Measurements from ENCODE around the gene NEK9. TPM values are rescaled to one million over a fixed set of nuclear protein-coding genes. Genes with fewer than 3 reads are reported as not detected.

NEK9 gene
- total RNA-seq, 2 donors from 2014 or later: 26.4 to 38.4 TPM

DNA sequence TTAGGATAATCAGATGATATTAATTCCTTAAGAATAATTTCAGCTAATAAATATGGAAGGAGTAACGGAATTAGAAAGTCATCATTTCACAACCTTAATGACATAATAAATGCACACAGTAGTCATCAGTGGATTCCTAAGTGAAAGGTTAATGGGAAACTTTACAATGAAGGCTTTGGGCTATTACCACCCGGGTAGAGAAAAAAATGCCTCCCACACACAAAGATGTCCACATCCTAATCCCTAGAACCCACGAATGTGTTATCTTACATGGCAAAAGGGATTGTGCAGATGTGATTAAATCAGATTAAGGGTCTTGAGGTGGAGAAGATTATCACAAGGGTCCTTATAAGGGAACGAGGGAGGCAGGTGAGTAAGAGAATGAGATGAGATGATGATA is 43.9 kb upstream of the NEK9 start:
- TF ChIP-seq, protein P1, sequence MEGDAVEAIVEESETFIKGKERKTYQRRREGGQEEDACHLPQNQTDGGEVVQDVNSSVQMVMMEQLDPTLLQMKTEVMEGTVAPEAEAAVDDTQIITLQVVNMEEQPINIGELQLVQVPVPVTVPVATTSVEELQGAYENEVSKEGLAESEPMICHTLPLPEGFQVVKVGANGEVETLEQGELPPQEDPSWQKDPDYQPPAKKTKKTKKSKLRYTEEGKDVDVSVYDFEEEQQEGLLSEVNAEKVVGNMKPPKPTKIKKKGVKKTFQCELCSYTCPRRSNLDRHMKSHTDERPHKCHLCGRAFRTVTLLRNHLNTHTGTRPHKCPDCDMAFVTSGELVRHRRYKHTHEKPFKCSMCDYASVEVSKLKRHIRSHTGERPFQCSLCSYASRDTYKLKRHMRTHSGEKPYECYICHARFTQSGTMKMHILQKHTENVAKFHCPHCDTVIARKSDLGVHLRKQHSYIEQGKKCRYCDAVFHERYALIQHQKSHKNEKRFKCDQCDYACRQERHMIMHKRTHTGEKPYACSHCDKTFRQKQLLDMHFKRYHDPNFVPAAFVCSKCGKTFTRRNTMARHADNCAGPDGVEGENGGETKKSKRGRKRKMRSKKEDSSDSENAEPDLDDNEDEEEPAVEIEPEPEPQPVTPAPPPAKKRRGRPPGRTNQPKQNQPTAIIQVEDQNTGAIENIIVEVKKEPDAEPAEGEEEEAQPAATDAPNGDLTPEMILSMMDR (IDR thresholded peaks at IDR 0.05): no peak
- TF ChIP-seq POLR2A (IDR thresholded peaks at IDR 0.05): no peak
- DNase-seq (no peak), ATAC-seq (no peak)
- no peak overlapping the region for H3K4me3 ChIP-seq
- peaks cover 92% of the 10 kb centered on the region for H3K4me1 ChIP-seq
- H3K27me3 ChIP-seq: no peaks in the 10 kb centered on the region
- no peaks in the 10 kb centered on the region for H3K36me3 ChIP-seq (replicated peaks in 1 of 2; ENCODE audit: insufficient read depth in 1 of 2, low read depth in 2 of 2)
- 43 to 54% methylated on average over 4 of the region's 4 CpGs for WGBS, 2 donors
- H3K27ac ChIP-seq: no peak overlapping the region
- no peaks in the 10 kb centered on the region for H3K9me3 ChIP-seq
- intact Hi-C loops (cut with DNase I): no loop called here

DNA sequence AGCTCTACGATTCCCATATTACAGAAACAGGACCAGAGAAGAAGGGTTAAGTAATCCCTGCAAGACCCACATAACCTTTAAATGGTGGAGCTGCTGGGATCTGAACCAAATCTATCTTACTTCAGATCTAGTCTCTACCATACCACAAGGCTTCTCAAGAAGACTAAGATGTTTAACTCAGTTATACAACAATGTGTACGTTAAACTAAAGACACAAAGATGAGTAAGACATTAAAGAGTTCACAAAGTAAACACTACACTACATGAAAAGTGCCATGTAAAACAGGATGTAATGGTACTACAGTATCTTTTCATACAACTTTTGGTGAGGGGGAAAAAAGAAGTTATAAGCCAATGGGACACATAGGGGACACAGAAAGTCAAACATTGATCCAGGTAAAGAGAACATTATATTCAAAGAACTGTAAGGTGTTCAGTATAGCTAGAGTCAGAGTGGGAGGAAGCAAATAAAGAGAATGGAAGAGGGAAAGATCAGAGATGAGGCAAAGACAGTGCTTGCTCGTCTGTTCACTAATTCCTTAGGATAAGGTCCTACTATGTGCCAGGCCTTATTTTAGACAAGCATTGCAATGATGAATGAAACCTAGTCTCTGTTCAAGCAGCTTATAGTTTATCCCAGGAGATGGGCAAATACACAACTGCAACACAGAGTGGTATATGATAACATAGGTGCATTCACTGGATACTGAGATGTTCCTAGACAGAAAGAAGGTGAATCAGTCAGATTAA is 41.9 kb upstream of the NEK9 start:
- Histone ChIP-seq H3K36me3 (replicated peaks in 1 of 2; ENCODE audit: insufficient read depth in 1 of 2, low read depth in 2 of 2) (no peaks in the 10 kb centered on the region), H3K4me1 (peaks cover 96% of the 10 kb centered on the region), H3K27ac (no peak overlapping the region), H3K4me3 (no peak overlapping the region), H3K9me3 (no peaks in the 10 kb centered on the region), H3K27me3 (no peaks in the 10 kb centered on the region)
- intact Hi-C loops (cut with DNase I): no loop called here
- DNase-seq (no peak), ATAC-seq (no peak)
- TF ChIP-seq, protein P1 (IDR thresholded peaks at IDR 0.05): no peak
- TF ChIP-seq POLR2A (IDR thresholded peaks at IDR 0.05): no peak
- WGBS, 2 donors: 61 to 64% methylated on average over 3 of the region's 3 CpGs

DNA sequence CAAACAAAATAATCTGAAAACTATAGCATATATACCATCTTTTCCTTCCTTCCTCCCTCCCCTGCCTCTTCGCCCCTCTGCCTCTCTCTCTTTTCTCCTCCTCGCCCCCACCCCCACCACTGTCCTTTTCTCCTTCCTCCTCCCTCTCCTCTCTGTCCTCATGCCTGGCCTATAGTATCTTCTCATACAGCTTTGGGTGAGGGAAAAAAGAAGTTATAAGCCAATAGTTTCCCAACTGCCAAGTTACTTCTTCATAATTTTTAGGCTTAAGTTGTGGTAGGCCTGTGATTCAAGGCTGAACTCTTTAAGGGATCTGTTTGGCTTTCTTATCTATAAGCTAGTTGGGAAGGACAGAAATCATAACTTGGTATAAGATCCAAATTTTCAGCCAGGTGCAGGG is 40.5 kb upstream of the NEK9 start:
- DNase-seq (no peak), ATAC-seq (no peak)
- Histone ChIP-seq H3K27ac (peak overlapping the region in 2 of 4 donors; percentile 22 to 48), H3K36me3 (replicated peaks in 1 of 2; ENCODE audit: insufficient read depth in 1 of 2, low read depth in 2 of 2) (no peaks in the 10 kb centered on the region), H3K4me3 (no peak overlapping the region), H3K9me3 (no peaks in the 10 kb centered on the region), H3K4me1 (peaks cover 83% of the 10 kb centered on the region), H3K27me3 (no peaks in the 10 kb centered on the region)
- intact Hi-C loops (cut with DNase I): no loop called here
- WGBS, 2 donors: 82 to 89% methylated on average over 2 of the region's 2 CpGs
- TF ChIP-seq POLR2A (IDR thresholded peaks at IDR 0.05): no peak

DNA sequence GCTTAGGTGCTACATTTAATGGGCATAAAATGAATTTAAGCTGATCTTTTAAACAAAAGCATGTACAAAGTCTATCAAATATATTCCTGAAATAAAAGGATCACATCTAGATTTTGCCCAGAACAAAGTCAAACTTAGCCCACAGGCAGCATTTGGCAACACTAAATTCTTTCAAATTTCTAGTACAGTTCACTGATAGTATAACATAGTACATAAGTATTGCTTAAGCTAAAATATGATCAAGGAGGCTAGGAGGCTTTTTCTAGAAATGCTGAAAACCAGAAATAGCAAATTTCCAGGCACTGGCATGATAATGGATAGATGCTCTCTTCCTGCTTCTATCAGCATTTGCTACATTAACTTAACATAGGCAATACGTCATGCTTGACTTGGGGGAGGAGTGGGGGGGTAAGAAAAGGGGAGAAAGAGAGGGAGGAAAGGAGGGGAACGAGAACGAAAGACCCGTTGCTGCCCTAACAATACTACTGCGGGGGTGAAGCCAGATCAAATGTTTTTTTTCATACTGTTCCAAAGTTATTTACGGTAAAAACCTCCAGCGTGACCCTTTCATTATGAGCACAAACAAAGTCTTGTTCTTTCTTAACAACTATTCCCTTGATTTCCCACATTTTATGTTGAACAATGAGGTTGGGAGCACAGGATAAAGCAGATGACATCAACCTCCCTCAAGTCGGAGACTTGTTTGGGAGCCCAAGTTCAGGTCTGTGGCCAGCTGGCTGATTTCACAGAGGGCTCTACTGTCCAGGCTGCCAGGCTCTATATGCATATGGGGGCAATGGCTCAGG is 38.9 kb upstream of the NEK9 start:
- no peaks in the 10 kb centered on the region for H3K36me3 ChIP-seq (replicated peaks in 1 of 2; ENCODE audit: insufficient read depth in 1 of 2, low read depth in 2 of 2)
- TF ChIP-seq, protein P1 (IDR thresholded peaks at IDR 0.05): no peak
- no peak for TF ChIP-seq POLR2A (IDR thresholded peaks at IDR 0.05)
- peak overlapping the region; percentile 50 to 74 (median 70) for H3K27ac ChIP-seq
- intact Hi-C loops (cut with DNase I): no loop called here
- no peak overlapping the region for H3K4me3 ChIP-seq
- no peaks in the 10 kb centered on the region for H3K27me3 ChIP-seq
- DNase-seq: peak in 3 of 4 donors; percentile 36 to 76 (median 66)
- H3K9me3 ChIP-seq: no peaks in the 10 kb centered on the region
- H3K4me1 ChIP-seq: peaks cover 77% of the 10 kb centered on the region
- WGBS, 2 donors: 22 to 26% methylated on average over 8 of the region's 8 CpGs
- ATAC-seq: peak; percentile 56

DNA sequence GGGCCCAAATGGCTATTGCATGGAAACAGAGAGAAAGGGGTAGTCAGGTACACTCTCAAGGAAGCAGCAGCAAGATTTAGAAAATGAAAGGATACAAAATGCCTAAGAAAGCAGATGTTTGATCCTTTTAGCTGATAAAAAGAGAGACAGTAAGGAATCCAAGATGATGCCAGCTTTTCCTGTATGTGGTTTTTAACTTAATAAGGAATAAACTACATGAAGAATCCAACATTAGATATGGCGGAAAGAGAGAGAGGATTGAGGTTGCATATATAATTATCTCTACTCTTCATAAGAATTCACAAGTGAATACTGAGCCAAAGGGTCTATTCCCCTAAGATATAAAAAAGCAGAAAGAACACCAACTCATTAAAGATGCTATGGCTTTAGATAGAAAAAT is 38.0 kb upstream of the NEK9 start:
- Histone ChIP-seq H3K4me1 (peaks cover 78% of the 10 kb centered on the region), H3K4me3 (no peak overlapping the region), H3K27me3 (no peaks in the 10 kb centered on the region), H3K27ac (peak overlapping the region in 2 of 4 donors; percentile 69 to 74), H3K9me3 (no peaks in the 10 kb centered on the region), H3K36me3 (replicated peaks in 1 of 2; ENCODE audit: insufficient read depth in 1 of 2, low read depth in 2 of 2) (no peaks in the 10 kb centered on the region)
- TF ChIP-seq, protein P1 (IDR thresholded peaks at IDR 0.05): no peak
- TF ChIP-seq POLR2A (IDR thresholded peaks at IDR 0.05): no peak
- intact Hi-C loops (cut with DNase I): no loop called here
- ATAC-seq (no peak), DNase-seq (no peak)
- WGBS, 2 donors: 84 to 100% methylated on average over 1 of the region's 1 CpG

Data from body of pancreas (tissue), 4 donors.